Gastroesophageal sphincter (tissue), 3 donors: ENCODE measurements around the gene STARD13.

ENCODE experiments used
- CTCF ChIP-seq, 4 experiments: fragments of 200-600 bp in 2 of 4; fragments of 450-650 bp in 2 of 4; sonication (generic) in 1 of 4; IDR thresholded peaks; one replicate each; pipeline ENCODE4 v1.5.1; 2017 to 2019; ENCODE audit warnings: antibody characterized with exemption in 4 of 4, mild to moderate bottlenecking in 2 of 4, moderate library complexity in 2 of 4
- EP300 ChIP-seq: sonication (generic); formaldehyde crosslinking; IDR thresholded peaks from one replicate; pipeline ENCODE4 v1.6.1; 2017; ENCODE audit warnings: antibody characterized with exemption, mild to moderate bottlenecking
- POLR2A ChIP-seq, 2 donors: fragments of 450-650 bp; IDR thresholded peaks; one replicate each; pipeline ENCODE4 v1.6.1; 2017; ENCODE audit warnings: antibody characterized with exemption in 2 of 2, mild to moderate bottlenecking in 2 of 2, moderate library complexity in 1 of 2
- POLR2AphosphoS5 ChIP-seq: sonication (generic); formaldehyde crosslinking; IDR thresholded peaks from one replicate; pipeline ENCODE4 v1.6.1; 2017; ENCODE audit warnings: antibody characterized with exemption

DNA sequence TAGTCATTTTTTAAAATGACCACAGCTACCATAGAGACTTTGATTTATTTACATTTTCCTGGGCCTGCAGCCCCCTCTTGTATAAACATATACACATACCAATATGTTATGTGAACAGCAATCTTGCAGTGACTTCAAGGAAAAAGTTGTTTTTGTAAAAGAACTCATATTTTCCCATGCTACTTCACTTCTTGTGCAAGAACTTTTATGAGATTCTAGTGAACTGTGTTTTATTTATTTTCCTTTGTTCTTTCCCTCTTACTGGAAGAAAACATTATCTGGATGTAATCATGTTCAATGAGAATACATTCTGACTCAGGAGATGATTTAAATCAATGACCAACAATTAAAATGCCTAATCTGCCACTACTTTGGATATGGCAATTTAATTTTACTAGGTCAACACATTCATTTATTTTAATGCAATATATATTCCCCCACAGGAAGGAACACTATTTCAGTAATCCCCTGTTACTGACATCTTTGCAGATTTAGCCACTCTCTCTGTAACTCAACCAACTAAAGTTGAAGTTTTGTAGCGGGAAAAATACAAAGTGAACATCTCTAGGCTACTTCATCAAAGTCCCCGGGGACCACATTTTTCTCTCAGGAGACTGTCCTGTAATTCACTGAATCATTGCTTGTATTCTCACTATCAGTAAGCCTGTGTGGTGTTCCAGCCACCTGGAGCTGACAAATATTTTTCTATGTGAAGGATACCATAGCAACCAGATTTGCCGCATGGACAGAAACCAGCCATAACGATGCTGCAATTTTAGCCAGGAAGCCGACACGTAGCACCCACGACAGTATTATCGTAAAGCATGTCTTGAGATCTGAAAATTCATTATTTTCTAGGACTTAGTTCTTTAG, 90.5 kb downstream of the STARD13 start:
- TF ChIP-seq CTCF (IDR thresholded peaks at IDR 0.05) (no peak), EP300 (no peak), POLR2AphosphoS5 (peak; percentile 64), POLR2A (IDR thresholded peaks at IDR 0.05) (no peak)
